WTC11 (cell line): ENCODE measurements around the gene AUP1. TPM values are rescaled to one million over a fixed set of nuclear protein-coding genes. Genes with fewer than 3 reads are reported as not detected.

Experiments
- ATAC-seq: fragments of 200-7000 bp; cut with Tn5 transposase; 2 replicates; pipeline ENCODE4 v1.10.0; 2021; ENCODE audit warnings: mild to moderate bottlenecking, moderate library complexity
- CTCF ChIA-PET: fragments of 300-600 bp; sonication (Branson Sonifier 250); formaldehyde crosslinking; loops from one replicate; lab custom pipeline; 2021; ENCODE audit warnings: antibody characterized with exemption; lab: Charles Lee
- POLR2A ChIA-PET: fragments of 350-600 bp; sonication (Branson Sonifier 250); formaldehyde crosslinking; loops from one replicate; lab custom pipeline; 2021; ENCODE audit warnings: antibody characterized with exemption; lab: Charles Lee
- DNase-seq: peaks from one replicate; pipeline ENCODE4 v3.0.0; 2021; ENCODE audit warnings: low spot score
- H3K27ac Mint-ChIP-seq: 2 replicates; pipeline ENCODE4 v1.8.0; 2021; ENCODE audit warnings: mixed read lengths
- H3K27me3 Mint-ChIP-seq: 2 replicates; pipeline ENCODE4 v1.8.0; 2021; ENCODE audit warnings: low read depth, mild to moderate bottlenecking, moderate library complexity, mixed read lengths
- H3K36me3 Mint-ChIP-seq: 2 replicates; pipeline ENCODE4 v1.8.0; 2021; ENCODE audit warnings: mixed read lengths
- H3K4me1 Mint-ChIP-seq: 2 replicates; pipeline ENCODE4 v1.8.0; 2022; ENCODE audit warnings: mixed read lengths
- H3K4me3 Mint-ChIP-seq: 2 replicates; pipeline ENCODE4 v1.8.0; 2021; ENCODE audit warnings: mild to moderate bottlenecking, moderate library complexity, mixed read lengths
- H3K9me3 Mint-ChIP-seq: 2 replicates; pipeline ENCODE4 v1.8.0; 2021; ENCODE audit warnings: mixed read lengths
- FOXP1 ChIP-seq: sonication (generic); formaldehyde crosslinking; IDR thresholded peaks from 2 replicates; pipeline ENCODE4 v1.8.0; 2022; ENCODE audit warnings: missing genetic modification reagents, mild to moderate bottlenecking, moderate library complexity, borderline replicate concordance
- IRF2 ChIP-seq: sonication (generic); formaldehyde crosslinking; IDR thresholded peaks from 2 replicates; pipeline ENCODE4 v1.8.0; 2022; ENCODE audit warnings: low read depth, missing genetic modification reagents, borderline replicate concordance
- JAZF1 ChIP-seq: fragments of 250-450 bp; sonication (Bioruptor Pico); IDR thresholded peaks from 2 replicates; pipeline ENCODE4 v1.9.0; 2021; ENCODE audit warnings: moderate library complexity, mild to moderate bottlenecking, inconsistent platforms
- KAT7 ChIP-seq: sonication (generic); formaldehyde crosslinking; IDR thresholded peaks from 2 replicates; pipeline ENCODE4 v1.8.1; 2023; ENCODE audit warnings: missing genetic modification reagents, mild to moderate bottlenecking, borderline replicate concordance
- MYBL2 ChIP-seq: sonication (generic); formaldehyde crosslinking; IDR thresholded peaks from 2 replicates; pipeline ENCODE4 v1.8.1; 2023; ENCODE audit warnings: mild to moderate bottlenecking, moderate library complexity, missing genetic modification reagents
- NR3C1 ChIP-seq: sonication (generic); formaldehyde crosslinking; conservative IDR thresholded peaks from 2 replicates; pipeline ENCODE4 v1.8.1; 2023; ENCODE audit warnings: low read depth, mild to moderate bottlenecking, missing genetic modification reagents
- RELA ChIP-seq: sonication (generic); formaldehyde crosslinking; IDR thresholded peaks from 2 replicates; pipeline ENCODE4 v1.8.1; 2022; ENCODE audit warnings: missing genetic modification reagents, mild to moderate bottlenecking, borderline replicate concordance
- ZBTB21 ChIP-seq: sonication (generic); formaldehyde crosslinking; IDR thresholded peaks from 2 replicates; pipeline ENCODE4 v1.8.1; 2023; ENCODE audit warnings: mild to moderate bottlenecking, missing genetic modification reagents, borderline replicate concordance
- ZNF263 ChIP-seq: sonication (generic); formaldehyde crosslinking; IDR thresholded peaks from 2 replicates; pipeline ENCODE4 v1.8.1; 2022; ENCODE audit warnings: low read depth, mild to moderate bottlenecking, moderate library complexity, missing genetic modification reagents
- ZNF317 ChIP-seq: sonication (generic); formaldehyde crosslinking; IDR thresholded peaks from 2 replicates; pipeline ENCODE4 v1.8.1; 2023; ENCODE audit warnings: low read depth, mild to moderate bottlenecking, moderate library complexity, missing genetic modification reagents, borderline replicate concordance
- ZNF423 ChIP-seq: fragments of 250-450 bp; sonication (Bioruptor Pico); IDR thresholded peaks from 2 replicates; pipeline ENCODE4 v2.1.2; 2022; ENCODE audit warnings: mild to moderate bottlenecking, moderate library complexity
- total RNA-seq: library from RNA; stranded (reverse); gene quantifications from 3 replicates; pipeline ENCODE4 v1.2.3, GENCODE V29; 2021
- TF ChIP-seq, protein P1 (sequence below): fragments of 250-450 bp; sonication (Bioruptor Pico); IDR thresholded peaks from 2 replicates; pipeline ENCODE4 v1.9.0; 2021; ENCODE audit warnings: moderate library complexity, mild to moderate bottlenecking, inconsistent platforms, borderline replicate concordance
- TF ChIP-seq, protein P2 (sequence below): fragments of 250-450 bp; sonication (Bioruptor Pico); IDR thresholded peaks from 2 replicates; pipeline ENCODE4 v1.9.0; 2021; ENCODE audit warnings: mild to moderate bottlenecking, borderline replicate concordance
- TF ChIP-seq, protein P3 (sequence below): sonication (generic); formaldehyde crosslinking; IDR thresholded peaks from 2 replicates; pipeline ENCODE4 v1.8.1; 2023; ENCODE audit warnings: mild to moderate bottlenecking, missing genetic modification reagents, moderate library complexity
- TF ChIP-seq, protein P4 (sequence below): sonication (generic); formaldehyde crosslinking; IDR thresholded peaks from 2 replicates; pipeline ENCODE4 v1.8.0; 2023; ENCODE audit warnings: missing genetic modification reagents, mild to moderate bottlenecking, borderline replicate concordance
- TF ChIP-seq, protein P5 (sequence below): sonication (generic); formaldehyde crosslinking; IDR thresholded peaks from 2 replicates; pipeline ENCODE4 v1.8.0; 2023; ENCODE audit warnings: missing genetic modification reagents
- TF ChIP-seq, protein P6 (sequence below): sonication (generic); formaldehyde crosslinking; IDR thresholded peaks from 2 replicates; pipeline ENCODE4 v1.8.1; 2022; ENCODE audit warnings: mild to moderate bottlenecking, moderate library complexity, missing genetic modification reagents

Gene AUP1
- total RNA-seq, 1 experiment from 2014 or later: 84.9 TPM

DNA sequence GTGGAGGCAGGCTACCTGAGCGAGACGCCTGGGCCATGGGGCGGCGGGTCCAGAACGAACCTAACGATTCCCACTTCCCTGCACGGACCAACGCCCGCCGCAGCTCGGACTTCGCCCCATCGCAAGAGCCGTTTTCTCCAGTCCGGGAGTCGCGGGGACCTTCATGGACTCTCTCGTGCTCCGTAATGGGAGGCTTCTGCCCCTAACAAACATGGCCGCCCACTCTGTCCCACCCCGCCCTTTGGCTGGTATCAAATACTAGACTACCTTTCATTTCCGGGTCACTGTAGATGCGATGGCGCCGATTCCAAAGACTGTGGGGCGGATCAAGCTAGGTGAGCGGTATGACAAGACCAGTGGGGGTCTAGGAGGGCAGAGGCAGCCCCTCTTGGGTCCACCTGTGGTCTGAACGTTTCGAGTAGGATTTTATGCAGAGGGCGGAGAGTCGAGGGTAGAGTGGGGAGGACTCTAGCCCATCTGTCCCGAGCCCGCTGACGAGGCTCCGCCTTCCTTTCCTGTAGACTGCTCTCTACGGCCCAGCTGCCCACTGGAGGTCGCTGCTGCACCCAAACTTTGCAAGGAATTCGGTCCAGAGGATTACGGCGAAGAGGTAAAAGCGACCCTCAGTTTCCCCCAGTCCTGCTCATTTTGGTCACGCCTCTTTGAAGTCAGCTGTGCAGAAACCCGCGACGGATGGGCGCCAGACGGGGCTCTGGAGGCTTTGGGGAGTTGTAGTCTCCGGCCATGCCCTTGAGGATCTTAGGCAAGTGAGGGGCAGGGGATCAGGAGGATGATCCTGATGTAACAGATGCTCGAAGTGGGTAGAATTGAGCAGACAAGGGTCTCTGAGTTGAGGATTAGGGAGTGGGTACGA is 46.5 kb downstream of the AUP1 start, which contains the start of the genes CCDC142 and TTC31 (continued):
- TF ChIP-seq ZNF317 (no peak), IRF2 (CRISPR knock-in tag) (no peak)
- TF ChIP-seq, all 79 proteins: peak for 21

DNA sequence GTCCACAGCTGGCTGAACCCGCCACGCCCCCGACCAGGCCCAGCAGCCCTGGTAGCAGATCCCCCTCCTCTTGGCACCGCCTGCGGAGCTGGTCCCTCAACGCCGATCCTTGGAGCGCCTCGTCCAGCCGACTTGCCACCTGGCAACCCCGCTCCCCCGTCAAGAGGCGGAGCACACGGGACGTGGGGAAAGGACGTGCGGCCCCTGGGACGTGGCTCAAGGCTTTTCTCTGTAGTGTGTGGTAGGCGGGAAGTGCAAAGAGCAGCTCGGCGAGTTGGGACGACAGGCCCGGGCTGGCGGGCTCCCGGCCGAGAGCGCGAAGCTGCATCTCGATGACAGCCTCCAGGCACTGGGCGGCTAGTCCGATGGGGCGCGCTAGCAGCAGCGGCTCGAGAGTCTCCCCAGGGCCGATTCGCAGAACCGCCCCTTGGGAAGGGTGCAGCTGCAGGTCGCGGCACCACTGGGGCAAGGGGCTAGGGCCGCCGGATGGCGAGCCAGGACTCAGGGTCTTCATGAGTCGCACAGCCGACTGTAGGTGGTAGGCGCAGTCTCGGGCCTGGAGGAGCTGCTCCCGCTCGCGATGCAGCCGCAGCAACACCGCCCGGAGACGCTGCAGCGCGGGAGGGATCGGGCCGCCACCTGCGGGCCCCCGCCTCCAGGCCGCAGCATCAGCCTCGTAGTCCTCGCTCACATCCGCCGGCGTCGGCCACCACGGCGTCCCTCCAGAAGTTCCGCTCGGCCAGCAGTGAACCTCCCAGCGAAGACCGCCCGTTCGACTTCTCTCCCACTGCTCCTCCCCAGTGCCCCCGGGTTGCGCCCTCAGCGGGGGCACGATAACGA is 47.3 kb downstream of the AUP1 start:
- peak overlapping the region; percentile 100 for H3K27ac Mint-ChIP-seq
- POLR2A ChIA-PET: interaction anchor here (0.5 to 2.2 kb wide), 6 partner anchors 10 to 61 kb away, joined by 4 to 13 read pairs (median 5); partner anchors contain the start of genes C2orf81, DQX1, LBX2 and MRPL53

DNA sequence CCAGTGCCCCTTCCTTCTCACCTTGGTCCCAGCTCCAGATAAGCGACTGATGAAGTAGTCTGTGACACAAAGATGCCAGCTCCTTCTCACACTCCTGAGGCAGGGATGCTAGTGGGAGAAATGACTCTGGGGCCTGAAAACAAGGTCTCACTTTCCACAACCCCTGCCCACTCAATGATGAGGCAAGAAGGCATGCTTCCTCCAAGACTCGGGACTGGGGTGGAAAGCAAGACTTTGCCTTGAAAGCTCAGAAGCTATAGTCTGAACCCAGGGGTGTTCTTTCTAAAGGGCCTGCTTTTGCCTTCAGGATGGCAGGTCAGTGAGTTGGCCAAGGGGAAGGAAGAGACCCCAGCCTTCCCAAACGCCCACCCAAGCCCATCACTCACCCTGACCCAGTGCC is 48.1 kb downstream of the AUP1 start:
- peaks cover 10% of the 10 kb centered on the region for H3K4me1 Mint-ChIP-seq
- no peak overlapping the region for H3K27ac Mint-ChIP-seq
- POLR2A ChIA-PET: interaction anchor here (1.5 kb wide), 1 partner anchor 19 kb away, joined by 6 read pairs; the partner anchor contains the start of gene LBX2
- no peaks in the 10 kb centered on the region for H3K9me3 Mint-ChIP-seq
- no peak for ATAC-seq
- peak overlapping the region; percentile 100 for H3K4me3 Mint-ChIP-seq
- H3K36me3 Mint-ChIP-seq: peaks cover 19% of the 10 kb centered on the region
- DNase-seq: no peak
- H3K27me3 Mint-ChIP-seq: no peaks in the 10 kb centered on the region
- CTCF ChIA-PET: interaction anchor here (1.0 to 4.6 kb wide), 9 partner anchors 8 to 119 kb away, joined by 3 to 43 read pairs (median 17); partner anchors contain the start of genes INO80B, LBX2 and MRPL53
- TF ChIP-seq ZNF423 (CRISPR knock-in tag): no peak
- TF ChIP-seq, protein P1, sequence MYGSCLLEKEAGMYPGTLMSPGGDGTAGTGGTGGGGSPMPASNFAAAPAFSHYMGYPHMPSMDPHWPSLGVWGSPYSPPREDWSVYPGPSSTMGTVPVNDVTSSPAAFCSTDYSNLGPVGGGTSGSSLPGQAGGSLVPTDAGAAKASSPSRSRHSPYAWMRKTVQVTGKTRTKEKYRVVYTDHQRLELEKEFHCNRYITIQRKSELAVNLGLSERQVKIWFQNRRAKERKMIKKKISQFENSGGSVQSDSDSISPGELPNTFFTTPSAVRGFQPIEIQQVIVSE (CRISPR knock-in tag): no peak
- no peak for TF ChIP-seq MYBL2 (CRISPR knock-in tag)
- TF ChIP-seq IRF2 (CRISPR knock-in tag): no peak
- TF ChIP-seq, protein P2, sequence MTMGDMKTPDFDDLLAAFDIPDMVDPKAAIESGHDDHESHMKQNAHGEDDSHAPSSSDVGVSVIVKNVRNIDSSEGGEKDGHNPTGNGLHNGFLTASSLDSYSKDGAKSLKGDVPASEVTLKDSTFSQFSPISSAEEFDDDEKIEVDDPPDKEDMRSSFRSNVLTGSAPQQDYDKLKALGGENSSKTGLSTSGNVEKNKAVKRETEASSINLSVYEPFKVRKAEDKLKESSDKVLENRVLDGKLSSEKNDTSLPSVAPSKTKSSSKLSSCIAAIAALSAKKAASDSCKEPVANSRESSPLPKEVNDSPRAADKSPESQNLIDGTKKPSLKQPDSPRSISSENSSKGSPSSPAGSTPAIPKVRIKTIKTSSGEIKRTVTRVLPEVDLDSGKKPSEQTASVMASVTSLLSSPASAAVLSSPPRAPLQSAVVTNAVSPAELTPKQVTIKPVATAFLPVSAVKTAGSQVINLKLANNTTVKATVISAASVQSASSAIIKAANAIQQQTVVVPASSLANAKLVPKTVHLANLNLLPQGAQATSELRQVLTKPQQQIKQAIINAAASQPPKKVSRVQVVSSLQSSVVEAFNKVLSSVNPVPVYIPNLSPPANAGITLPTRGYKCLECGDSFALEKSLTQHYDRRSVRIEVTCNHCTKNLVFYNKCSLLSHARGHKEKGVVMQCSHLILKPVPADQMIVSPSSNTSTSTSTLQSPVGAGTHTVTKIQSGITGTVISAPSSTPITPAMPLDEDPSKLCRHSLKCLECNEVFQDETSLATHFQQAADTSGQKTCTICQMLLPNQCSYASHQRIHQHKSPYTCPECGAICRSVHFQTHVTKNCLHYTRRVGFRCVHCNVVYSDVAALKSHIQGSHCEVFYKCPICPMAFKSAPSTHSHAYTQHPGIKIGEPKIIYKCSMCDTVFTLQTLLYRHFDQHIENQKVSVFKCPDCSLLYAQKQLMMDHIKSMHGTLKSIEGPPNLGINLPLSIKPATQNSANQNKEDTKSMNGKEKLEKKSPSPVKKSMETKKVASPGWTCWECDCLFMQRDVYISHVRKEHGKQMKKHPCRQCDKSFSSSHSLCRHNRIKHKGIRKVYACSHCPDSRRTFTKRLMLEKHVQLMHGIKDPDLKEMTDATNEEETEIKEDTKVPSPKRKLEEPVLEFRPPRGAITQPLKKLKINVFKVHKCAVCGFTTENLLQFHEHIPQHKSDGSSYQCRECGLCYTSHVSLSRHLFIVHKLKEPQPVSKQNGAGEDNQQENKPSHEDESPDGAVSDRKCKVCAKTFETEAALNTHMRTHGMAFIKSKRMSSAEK (CRISPR knock-in tag): no peak
- TF ChIP-seq, protein P3, sequence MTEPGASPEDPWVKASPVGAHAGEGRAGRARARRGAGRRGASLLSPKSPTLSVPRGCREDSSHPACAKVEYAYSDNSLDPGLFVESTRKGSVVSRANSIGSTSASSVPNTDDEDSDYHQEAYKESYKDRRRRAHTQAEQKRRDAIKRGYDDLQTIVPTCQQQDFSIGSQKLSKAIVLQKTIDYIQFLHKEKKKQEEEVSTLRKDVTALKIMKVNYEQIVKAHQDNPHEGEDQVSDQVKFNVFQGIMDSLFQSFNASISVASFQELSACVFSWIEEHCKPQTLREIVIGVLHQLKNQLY: no peak

More for the DNA sequence above, 47.3 kb downstream of the AUP1 start:
- no peaks in the 10 kb centered on the region for H3K27me3 Mint-ChIP-seq
- H3K36me3 Mint-ChIP-seq: peaks cover 22% of the 10 kb centered on the region
- TF ChIP-seq, protein P4, sequence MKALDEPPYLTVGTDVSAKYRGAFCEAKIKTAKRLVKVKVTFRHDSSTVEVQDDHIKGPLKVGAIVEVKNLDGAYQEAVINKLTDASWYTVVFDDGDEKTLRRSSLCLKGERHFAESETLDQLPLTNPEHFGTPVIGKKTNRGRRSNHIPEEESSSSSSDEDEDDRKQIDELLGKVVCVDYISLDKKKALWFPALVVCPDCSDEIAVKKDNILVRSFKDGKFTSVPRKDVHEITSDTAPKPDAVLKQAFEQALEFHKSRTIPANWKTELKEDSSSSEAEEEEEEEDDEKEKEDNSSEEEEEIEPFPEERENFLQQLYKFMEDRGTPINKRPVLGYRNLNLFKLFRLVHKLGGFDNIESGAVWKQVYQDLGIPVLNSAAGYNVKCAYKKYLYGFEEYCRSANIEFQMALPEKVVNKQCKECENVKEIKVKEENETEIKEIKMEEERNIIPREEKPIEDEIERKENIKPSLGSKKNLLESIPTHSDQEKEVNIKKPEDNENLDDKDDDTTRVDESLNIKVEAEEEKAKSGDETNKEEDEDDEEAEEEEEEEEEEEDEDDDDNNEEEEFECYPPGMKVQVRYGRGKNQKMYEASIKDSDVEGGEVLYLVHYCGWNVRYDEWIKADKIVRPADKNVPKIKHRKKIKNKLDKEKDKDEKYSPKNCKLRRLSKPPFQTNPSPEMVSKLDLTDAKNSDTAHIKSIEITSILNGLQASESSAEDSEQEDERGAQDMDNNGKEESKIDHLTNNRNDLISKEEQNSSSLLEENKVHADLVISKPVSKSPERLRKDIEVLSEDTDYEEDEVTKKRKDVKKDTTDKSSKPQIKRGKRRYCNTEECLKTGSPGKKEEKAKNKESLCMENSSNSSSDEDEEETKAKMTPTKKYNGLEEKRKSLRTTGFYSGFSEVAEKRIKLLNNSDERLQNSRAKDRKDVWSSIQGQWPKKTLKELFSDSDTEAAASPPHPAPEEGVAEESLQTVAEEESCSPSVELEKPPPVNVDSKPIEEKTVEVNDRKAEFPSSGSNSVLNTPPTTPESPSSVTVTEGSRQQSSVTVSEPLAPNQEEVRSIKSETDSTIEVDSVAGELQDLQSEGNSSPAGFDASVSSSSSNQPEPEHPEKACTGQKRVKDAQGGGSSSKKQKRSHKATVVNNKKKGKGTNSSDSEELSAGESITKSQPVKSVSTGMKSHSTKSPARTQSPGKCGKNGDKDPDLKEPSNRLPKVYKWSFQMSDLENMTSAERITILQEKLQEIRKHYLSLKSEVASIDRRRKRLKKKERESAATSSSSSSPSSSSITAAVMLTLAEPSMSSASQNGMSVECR: 0 out of 2 replicates have a peak, but pooled peaks have one; percentile 10
- TF ChIP-seq NR3C1 (CRISPR knock-in tag): no peak
- TF ChIP-seq JAZF1 (CRISPR knock-in tag): no peak
- peak; percentile 81; the same call in 1 of the 2 replicates for TF ChIP-seq RELA (CRISPR knock-in tag)
- TF ChIP-seq ZNF263: no peak
- TF ChIP-seq ZBTB21 (CRISPR knock-in tag): peak; percentile 40; the same call in 1 of the 2 replicates
- TF ChIP-seq KAT7: no peak
- TF ChIP-seq, protein P5, sequence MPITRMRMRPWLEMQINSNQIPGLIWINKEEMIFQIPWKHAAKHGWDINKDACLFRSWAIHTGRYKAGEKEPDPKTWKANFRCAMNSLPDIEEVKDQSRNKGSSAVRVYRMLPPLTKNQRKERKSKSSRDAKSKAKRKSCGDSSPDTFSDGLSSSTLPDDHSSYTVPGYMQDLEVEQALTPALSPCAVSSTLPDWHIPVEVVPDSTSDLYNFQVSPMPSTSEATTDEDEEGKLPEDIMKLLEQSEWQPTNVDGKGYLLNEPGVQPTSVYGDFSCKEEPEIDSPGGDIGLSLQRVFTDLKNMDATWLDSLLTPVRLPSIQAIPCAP (CRISPR knock-in tag): 0 out of 2 replicates have a peak, but pooled peaks have one; percentile 21
- TF ChIP-seq, protein P6, sequence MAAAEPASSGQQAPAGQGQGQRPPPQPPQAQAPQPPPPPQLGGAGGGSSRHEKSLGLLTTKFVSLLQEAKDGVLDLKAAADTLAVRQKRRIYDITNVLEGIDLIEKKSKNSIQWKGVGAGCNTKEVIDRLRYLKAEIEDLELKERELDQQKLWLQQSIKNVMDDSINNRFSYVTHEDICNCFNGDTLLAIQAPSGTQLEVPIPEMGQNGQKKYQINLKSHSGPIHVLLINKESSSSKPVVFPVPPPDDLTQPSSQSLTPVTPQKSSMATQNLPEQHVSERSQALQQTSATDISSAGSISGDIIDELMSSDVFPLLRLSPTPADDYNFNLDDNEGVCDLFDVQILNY: peak; percentile 62
- TF ChIP-seq FOXP1 (CRISPR knock-in tag): no peak; the same call in 1 of the 2 replicates
- no peaks in the 10 kb centered on the region for H3K9me3 Mint-ChIP-seq
- DNase-seq (peak; percentile 66), ATAC-seq (peak; percentile 21)
- CTCF ChIA-PET: interaction anchor here (0.8 to 4.6 kb wide), 25 partner anchors 9 to 193 kb away, joined by 3 to 43 read pairs (median 7); partner anchors contain the start of genes AUP1, DQX1, HTRA2 and INO80B
- H3K4me3 Mint-ChIP-seq: peak overlapping the region; percentile 100
- peaks cover 10% of the 10 kb centered on the region for H3K4me1 Mint-ChIP-seq
